Muscle of leg (tissue), 11 donors: Measurements from ENCODE around the gene GC. TPM values are rescaled to one million over a fixed set of nuclear protein-coding genes. Genes with fewer than 3 reads are reported as not detected.

Source experiments
- DNase-seq: peaks from one replicate; pipeline ENCODE4 v3.0.0; 2013
- H3K27ac ChIP-seq: one replicate; pipeline ENCODE4 v1.5.1; 2013; ENCODE audit warnings: mild to moderate bottlenecking, low read length, control low read depth
- H3K27me3 ChIP-seq: one replicate; pipeline ENCODE4 v1.6.1; 2013; ENCODE audit warnings: low read length; ENCODE audit not compliant: control insufficient read depth, insufficient read depth
- H3K36me3 ChIP-seq: one replicate; pipeline ENCODE4 v1.6.1; 2013; ENCODE audit warnings: low read length; ENCODE audit not compliant: control insufficient read depth, insufficient read depth
- H3K4me1 ChIP-seq: one replicate; pipeline ENCODE4 v1.6.1; 2013; ENCODE audit warnings: low read length; ENCODE audit not compliant: control insufficient read depth, insufficient read depth
- H3K4me3 ChIP-seq: one replicate; pipeline ENCODE4 v1.5.1; 2013; ENCODE audit warnings: low read length, control low read depth
- H3K9me3 ChIP-seq: replicated peaks from 2 replicates; pipeline ENCODE4 v1.6.1; 2013; ENCODE audit warnings: low read depth, low read length; ENCODE audit not compliant: control insufficient read depth
- WGBS: methylation state at CpG from one replicate; pipeline ENCODE4 v1.1.5; 2013; ENCODE audit warnings: missing lambda C conversion rate; ENCODE audit not compliant: insufficient coverage; 5-methylcytosine and 5-hydroxymethylcytosine counted together
- polyA plus RNA-seq, 8 donors: library from polyadenylated mRNA; unstranded; fragments of 120-200 nt; gene quantifications; one replicate each; pipeline versions ENCODE4 v1.2.1 to v1.2.3, GENCODE V29; 2013; ENCODE audit warnings: inconsistent platforms in 1 of 8, low replicate concordance in 1 of 8; ENCODE audit not compliant: insufficient read length in 8 of 8, insufficient read depth in 1 of 8
- total RNA-seq: library from RNA; stranded (reverse); fragments of 120-200 nt; gene quantifications from one replicate; pipeline ENCODE4 v1.2.4, GENCODE V29; 2013

Gene GC
- total and polyA plus RNA-seq, 9 donors = 0.35 to 4.5 (median 2.8) TPM; not detected in 5

- Histone ChIP-seq H3K4me1 (no peaks in the 10 kb centered on the region), H3K27ac (no peak overlapping the region), H3K27me3 (no peaks in the 10 kb centered on the region), H3K36me3 (no peaks in the 10 kb centered on the region), H3K4me3 (no peak overlapping the region), H3K9me3 (no peaks in the 10 kb centered on the region)
- no CpG with 5 or more reads among the region's 1 CpG for WGBS
- peak; percentile 68 for DNase-seq
Measured at GRCh38 chr4:71713611-71714203, 70.2 kb downstream of the GC start.

GRCh38 chr4:71711985-71712348, 71.9 kb downstream of the GC start:
- Histone ChIP-seq H3K27ac (no peak overlapping the region), H3K9me3 (no peaks in the 10 kb centered on the region), H3K4me1 (no peaks in the 10 kb centered on the region), H3K27me3 (no peaks in the 10 kb centered on the region), H3K36me3 (no peaks in the 10 kb centered on the region), H3K4me3 (no peak overlapping the region)
- no CpG with 5 or more reads among the region's 3 CpGs for WGBS
- no peak for DNase-seq

- no peaks in the 10 kb centered on the region for H3K9me3 ChIP-seq
- H3K27ac ChIP-seq = no peak overlapping the region
- no peak overlapping the region for H3K4me3 ChIP-seq
- no CpG with 5 or more reads among the region's 2 CpGs for WGBS
- no peaks in the 10 kb centered on the region for H3K4me1 ChIP-seq
- H3K27me3 ChIP-seq = no peaks in the 10 kb centered on the region
- DNase-seq = no peak
- no peaks in the 10 kb centered on the region for H3K36me3 ChIP-seq
Measured at GRCh38 chr4:71711044-71711984, 72.6 kb downstream of the GC start.

- DNase-seq = no peak
- no peaks in the 10 kb centered on the region for H3K9me3 ChIP-seq
- H3K36me3 ChIP-seq = no peaks in the 10 kb centered on the region
- no peak overlapping the region for H3K4me3 ChIP-seq
- H3K27ac ChIP-seq = no peak overlapping the region
- no peaks in the 10 kb centered on the region for H3K27me3 ChIP-seq
- no peaks in the 10 kb centered on the region for H3K4me1 ChIP-seq
- WGBS = no CpG with 5 or more reads among the region's 1 CpG
Measured at GRCh38 chr4:71709961-71710360, 73.9 kb downstream of the GC start.

- Histone ChIP-seq H3K27me3 (no peaks in the 10 kb centered on the region), H3K4me1 (no peaks in the 10 kb centered on the region), H3K36me3 (no peaks in the 10 kb centered on the region), H3K27ac (no peak overlapping the region), H3K4me3 (no peak overlapping the region), H3K9me3 (no peaks in the 10 kb centered on the region)
- 100% methylated on average over 1 of the region's 2 CpGs for WGBS
- DNase-seq = no peak
Measured at GRCh38 chr4:71698141-71698540, 85.7 kb downstream of the GC start.

GRCh38 chr4:71697031-71697430, 86.8 kb downstream of the GC start:
- Histone ChIP-seq H3K4me1 (no peaks in the 10 kb centered on the region), H3K27me3 (no peaks in the 10 kb centered on the region), H3K9me3 (no peaks in the 10 kb centered on the region), H3K36me3 (no peaks in the 10 kb centered on the region), H3K27ac (no peak overlapping the region), H3K4me3 (no peak overlapping the region)
- WGBS = 42% methylated on average over 3 of the region's 4 CpGs
- no peak for DNase-seq

GRCh38 chr4:71694961-71695360, 88.9 kb downstream of the GC start:
- Histone ChIP-seq H3K4me3 (no peak overlapping the region), H3K4me1 (no peaks in the 10 kb centered on the region), H3K36me3 (no peaks in the 10 kb centered on the region), H3K9me3 (no peaks in the 10 kb centered on the region), H3K27ac (no peak overlapping the region), H3K27me3 (no peaks in the 10 kb centered on the region)
- no peak for DNase-seq
- WGBS = 75% methylated on average over 2 of the region's 5 CpGs

- DNase-seq = no peak
- H3K4me1 ChIP-seq = no peaks in the 10 kb centered on the region
- no CpG with 5 or more reads among the region's 1 CpG for WGBS
- no peaks in the 10 kb centered on the region for H3K36me3 ChIP-seq
- no peaks in the 10 kb centered on the region for H3K27me3 ChIP-seq
- H3K27ac ChIP-seq = no peak overlapping the region
- H3K4me3 ChIP-seq = no peak overlapping the region
- no peaks in the 10 kb centered on the region for H3K9me3 ChIP-seq
Measured at GRCh38 chr4:71692963-71693362, 90.9 kb downstream of the GC start.

GRCh38 chr4:71692198-71692597, 91.7 kb downstream of the GC start:
- H3K27ac ChIP-seq = no peak overlapping the region
- no peaks in the 10 kb centered on the region for H3K36me3 ChIP-seq
- 20% methylated on average over 1 of the region's 2 CpGs for WGBS
- H3K27me3 ChIP-seq = no peaks in the 10 kb centered on the region
- no peak for DNase-seq
- no peaks in the 10 kb centered on the region for H3K4me1 ChIP-seq
- H3K9me3 ChIP-seq = no peaks in the 10 kb centered on the region
- H3K4me3 ChIP-seq = no peak overlapping the region
